SK-N-MC (cell line): Measurements from ENCODE around the gene CBFB.

Experiments used
- EZH2 ChIP-seq: fragments of 200-600 bp; sonication (generic); IDR thresholded peaks from one replicate; pipeline ENCODE4 v1.6.1; 2017; ENCODE audit warnings: antibody characterized with exemption
- FOXP2 ChIP-seq: optimal IDR thresholded peaks from 2 replicates; pipeline ENCODE3; 2011; ENCODE audit warnings: mild to moderate bottlenecking, moderate library complexity; ENCODE audit not compliant: insufficient read depth; ENCODE audit errors: extremely low read length, control extremely low read depth
- POLR2AphosphoS5 ChIP-seq: IDR thresholded peaks from 2 replicates; pipeline ENCODE4 v1.6.1; 2012; ENCODE audit warnings: mild to moderate bottlenecking, low read depth, low read length, borderline replicate concordance

- TF ChIP-seq POLR2AphosphoS5 (no peak), EZH2 (no peak), FOXP2 (no peak)
Observed at GRCh38 chr16:67116388-67117311, 87.7 kb downstream of the CBFB start.
